Endometrial microvascular endothelial cells (primary cell): ENCODE results near the gene RSRC1. TPM values are rescaled to one million over a fixed set of nuclear protein-coding genes. Genes with fewer than 3 reads are reported as not detected.
"Not testable (repeated sequence)": the region's sequence is repeated elsewhere in the genome, so short reads cannot be mapped to it uniquely, and the experiment has no call there.

ENCODE experiments used
- in situ Hi-C: cut with HindIII; loops from 2 replicates; pipeline ENCODE4 v1.10.0; 2017; ENCODE audit warnings: low sequenced_read_pairs, low pct_unique_long_range_greater_than_20kb; ENCODE audit errors: inconsistent ontology term
- total RNA-seq: library from RNA; depleted of rRNA; stranded (reverse); fragments of >200 nt; gene quantifications from one replicate; pipeline ENCODE4 v1.2.3, GENCODE V29; 2015; ENCODE audit errors: inconsistent ontology term

RSRC1 gene
- total RNA-seq, 1 donor from 2014 or later = 16.4 TPM

DNA sequence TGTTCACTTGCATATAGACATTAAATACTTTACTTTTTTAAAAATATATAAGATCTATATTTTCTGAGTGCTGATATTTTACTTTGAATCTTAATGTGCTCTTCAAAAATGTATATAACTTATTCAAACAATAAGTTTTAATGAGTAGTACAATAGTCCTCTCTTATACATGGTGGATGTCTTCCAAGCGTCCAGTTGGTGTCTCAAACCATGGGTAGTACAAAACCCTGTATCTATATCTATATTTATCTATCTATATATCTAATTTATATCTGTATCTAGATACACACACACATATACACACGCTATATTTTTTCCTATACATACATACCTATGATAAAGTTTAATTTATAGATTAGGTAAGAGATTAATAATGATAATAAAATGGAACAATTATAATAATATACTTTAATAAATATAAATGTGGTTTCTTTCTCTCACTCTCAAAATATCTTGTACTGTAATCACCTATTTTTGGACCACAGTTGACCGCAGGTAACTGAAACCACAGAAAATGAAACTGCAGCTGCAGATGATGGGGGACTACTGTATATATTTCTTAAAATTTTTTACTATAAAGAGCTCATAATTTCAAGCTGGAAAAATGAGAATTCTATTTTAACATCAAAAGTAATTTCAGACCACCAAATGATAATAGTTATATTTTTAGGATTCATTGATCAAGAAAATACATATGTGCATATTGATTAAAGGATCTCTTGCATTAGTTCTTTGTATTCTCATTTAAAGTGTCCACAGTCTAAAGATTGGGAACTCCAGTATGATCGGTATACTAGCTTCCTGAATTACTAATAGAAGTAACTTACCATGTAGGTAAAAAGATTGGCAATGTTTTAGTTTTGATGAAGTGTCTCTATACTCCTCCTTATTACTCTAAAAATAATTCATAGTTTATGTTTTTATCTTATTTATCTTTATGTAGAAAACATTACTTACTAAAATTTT lies 246.0 kb downstream of the RSRC1 start:
- in situ Hi-C loops = no loop called here

DNA sequence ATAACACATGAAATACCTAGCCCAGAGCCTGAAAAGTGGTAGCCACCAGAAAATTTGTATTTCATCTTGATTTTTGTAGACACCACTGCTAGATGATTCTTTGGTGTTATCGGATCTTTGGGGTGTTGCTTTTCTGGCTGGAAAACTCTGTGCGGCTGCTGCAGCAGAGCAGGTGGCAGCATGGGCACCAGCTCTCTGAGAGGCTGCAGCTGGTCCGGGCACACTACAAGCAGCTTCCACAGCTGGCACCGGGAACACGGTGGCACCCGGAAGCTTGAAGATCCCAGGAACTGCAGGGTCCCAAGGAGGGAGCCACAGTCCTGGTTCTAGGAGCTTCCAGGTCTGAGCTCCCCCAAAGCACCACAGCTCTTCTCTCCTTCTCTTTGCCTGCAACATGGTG lies 249.4 kb downstream of the RSRC1 start:
- in situ Hi-C loops = no loop called here

GRCh38 chr3:158360756-158361448 lies 251.0 kb downstream of the RSRC1 start:
- in situ Hi-C loops = no loop called here

DNA sequence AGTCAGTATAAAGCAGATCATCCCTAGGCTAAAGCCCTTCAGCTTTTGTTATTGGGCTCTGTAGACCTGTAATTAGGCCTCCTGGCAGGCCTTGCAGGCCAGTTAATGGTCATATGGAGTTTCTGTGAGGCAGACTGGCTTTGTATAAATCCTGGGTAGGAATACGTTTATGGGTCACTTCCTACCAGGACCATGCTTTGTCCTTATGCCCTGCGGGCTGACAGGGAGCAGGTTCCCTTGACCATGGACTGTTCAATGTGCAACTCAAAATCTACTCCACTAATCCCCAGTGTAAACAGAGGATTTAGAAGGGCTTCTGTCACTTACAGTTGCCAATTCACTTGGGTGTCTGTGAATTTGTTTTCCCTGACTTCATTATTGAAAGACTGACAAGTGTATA lies 258.4 kb downstream of the RSRC1 start:
- in situ Hi-C loops = no loop called here

DNA sequence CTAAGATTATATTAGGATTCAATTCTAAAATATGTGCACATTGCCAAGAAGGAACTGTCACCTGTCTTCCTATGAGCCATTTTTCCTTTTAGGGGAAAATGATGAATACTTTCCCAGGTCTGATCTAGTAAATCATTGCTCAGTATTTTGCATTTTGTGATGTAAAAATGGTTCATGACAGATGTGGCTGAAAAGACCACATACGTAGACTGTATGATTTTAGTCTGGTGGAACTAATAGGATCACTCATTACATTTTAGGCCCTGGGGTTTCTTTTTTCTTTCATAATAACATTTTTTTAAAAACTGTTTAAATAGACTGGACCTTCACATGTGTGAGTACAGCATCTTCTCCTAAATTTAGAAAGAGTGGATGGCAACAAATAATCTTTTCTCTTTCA lies 259.4 kb downstream of the RSRC1 start:
- in situ Hi-C loops = no loop called here

DNA sequence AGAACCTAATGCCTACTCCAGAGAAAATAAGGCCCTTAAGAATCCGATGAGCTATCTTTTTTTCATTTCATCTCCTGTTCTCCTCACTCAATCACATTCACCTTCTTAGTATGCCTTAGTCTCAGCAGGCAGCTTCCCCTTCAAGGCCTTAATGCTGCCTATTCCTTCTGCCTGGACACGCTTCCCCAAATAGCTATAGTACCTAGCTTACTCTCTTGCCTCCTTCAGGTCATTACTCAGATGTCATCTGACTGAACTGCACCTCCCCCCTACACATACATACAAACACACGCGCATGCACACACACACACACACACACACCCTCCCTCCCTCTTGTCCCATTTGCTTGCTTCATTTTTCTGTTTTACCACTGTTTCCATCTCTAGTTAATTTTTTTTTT lies 269.6 kb downstream of the RSRC1 start:
- in situ Hi-C loops = no loop called here

GRCh38 chr3:158381262-158381868 lies 271.5 kb downstream of the RSRC1 start:
- in situ Hi-C loops = no loop called here

DNA sequence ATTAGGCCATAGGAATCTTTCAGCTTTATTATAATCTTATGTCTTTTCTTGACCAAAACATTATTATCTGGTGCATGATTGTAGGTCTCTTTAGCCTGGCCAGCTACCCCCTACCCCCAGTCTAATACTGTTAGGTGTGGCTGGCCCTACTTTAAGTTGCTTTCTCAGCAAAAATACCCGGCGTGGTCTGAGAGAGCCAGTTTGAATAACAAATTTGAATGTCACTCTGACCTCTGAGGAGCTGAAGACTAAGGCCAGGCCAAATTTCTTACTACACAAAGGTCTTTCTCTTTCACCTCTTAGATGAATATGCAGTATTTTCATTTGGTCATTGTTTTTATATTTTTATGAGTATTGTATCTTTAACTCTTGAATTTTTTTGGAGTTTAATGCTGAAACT lies 272.6 kb downstream of the RSRC1 start:
- in situ Hi-C loops = no loop called here

GRCh38 chr3:158384019-158384418 lies 274.1 kb downstream of the RSRC1 start:
- in situ Hi-C loops = no loop called here

DNA sequence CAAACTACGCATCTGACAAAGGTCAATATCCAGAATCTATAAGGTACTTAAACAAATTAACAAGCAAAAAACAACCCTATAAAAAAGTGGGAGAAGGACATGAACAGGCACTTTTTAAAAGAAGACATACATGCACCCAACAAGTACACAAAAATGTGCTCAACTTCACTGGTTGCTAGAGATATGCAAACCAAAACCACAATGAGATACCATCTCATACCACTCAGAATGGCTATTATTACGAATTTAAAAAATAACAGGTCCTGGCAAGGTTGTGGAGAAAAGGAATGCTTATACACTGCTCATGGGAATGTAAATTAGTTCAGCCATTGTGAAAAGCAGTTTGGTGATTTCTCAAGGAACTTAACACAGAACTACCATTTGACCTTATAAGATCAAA lies 285.5 kb downstream of the RSRC1 start:
- in situ Hi-C loops = no loop called here

DNA sequence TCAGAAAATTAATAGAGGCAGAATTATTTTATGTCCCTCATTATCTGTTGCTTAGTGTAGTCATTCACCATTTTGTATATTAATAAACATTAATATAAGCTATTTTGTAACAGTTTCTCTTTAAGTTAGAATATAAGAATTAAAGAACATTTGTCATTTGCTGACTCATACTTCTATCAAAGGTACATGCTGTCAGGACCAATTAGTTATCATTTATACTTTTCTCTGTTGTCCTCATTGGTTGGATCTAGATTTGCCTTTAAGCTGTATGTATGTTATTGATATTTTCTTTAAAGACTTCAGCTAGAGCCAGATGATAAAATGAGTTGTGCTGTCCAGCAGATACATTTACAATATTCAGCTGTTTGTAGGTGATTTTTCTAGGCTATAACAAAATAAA lies 292.7 kb downstream of the RSRC1 start:
- in situ Hi-C loops = no loop called here

- in situ Hi-C loops = no loop called here
Observed at GRCh38 chr3:158403013-158403412, 293.1 kb downstream of the RSRC1 start.

- in situ Hi-C loops = no loop called here
Observed at GRCh38 chr3:158404131-158404718, 294.3 kb downstream of the RSRC1 start.

GRCh38 chr3:158405507-158405906 lies 295.6 kb downstream of the RSRC1 start:
- in situ Hi-C loops = no loop called here

DNA sequence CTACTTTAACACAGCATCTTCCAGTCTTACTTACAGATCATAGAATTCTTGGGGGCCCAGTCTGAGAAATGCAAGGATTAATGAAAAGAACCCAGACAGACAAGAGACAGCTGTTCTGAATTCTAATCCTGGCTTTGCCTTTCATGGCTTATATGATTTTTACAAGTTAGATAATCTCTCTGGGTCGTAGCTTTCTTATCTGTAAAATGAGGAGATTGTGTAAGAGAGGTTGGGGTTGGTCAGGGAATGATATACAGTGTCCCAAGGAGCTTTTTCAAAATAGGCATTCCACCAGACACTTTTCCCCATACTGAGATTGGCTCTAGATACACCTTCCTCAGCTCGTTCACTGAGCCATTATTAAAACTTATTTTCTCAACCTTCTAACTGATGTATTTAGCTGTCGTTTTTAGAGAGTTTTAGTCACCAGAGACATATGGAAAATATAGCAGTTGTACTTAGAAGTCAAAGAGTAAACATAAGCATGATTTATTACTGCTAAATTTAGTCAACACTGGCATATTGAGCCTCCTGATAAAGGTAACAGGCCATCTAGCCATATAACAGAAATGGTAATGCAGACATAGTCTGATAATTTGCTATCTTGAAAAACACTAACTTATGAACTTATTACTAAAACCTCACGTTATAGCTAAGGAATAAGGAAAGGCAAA lies 298.1 kb downstream of the RSRC1 start:
- in situ Hi-C loops = no loop called here

DNA sequence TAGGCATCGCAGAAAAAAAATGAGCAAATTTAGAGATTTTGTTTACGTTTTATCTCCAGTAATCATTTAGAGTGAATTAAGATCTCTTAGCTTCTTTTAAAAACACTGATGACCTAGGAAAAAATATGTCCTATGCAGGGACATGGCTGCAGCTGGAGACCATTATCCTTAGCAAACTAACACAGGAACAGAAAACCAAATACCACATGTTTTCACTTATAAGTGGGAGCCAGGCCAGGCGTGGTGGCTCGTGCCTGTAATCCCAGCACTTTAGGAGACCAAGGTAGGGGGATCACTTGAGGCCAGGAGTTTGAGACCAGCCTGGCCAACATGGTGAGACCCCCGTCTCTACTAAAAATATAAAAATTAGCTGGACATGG lies 298.6 kb downstream of the RSRC1 start:
- in situ Hi-C loops = not testable (repeated sequence)

DNA sequence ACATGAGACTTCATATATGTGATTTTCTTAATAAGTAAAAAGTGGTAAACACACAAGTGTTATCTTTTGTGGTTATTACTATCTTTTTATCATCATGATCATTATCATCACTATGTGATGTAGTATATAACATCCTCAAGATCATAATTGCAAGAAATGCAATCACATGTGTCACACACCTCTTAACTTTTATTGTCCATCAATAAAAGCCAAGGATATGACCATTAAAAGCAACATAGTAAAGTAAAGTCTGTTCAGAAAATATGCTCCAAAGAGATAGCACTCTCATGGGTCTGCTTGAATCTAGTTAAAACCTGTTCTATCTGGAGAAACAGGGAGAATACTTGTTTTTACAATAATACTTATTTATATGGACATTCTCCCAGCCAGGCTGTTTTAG lies 308.1 kb downstream of the RSRC1 start:
- in situ Hi-C loops = no loop called here

- in situ Hi-C loops = no loop called here
Observed at GRCh38 chr3:158419820-158420653, 310.1 kb downstream of the RSRC1 start.
